Islet precursor cell (in vitro differentiated cells): ENCODE data around the gene LCAT.
A peak's percentile ranks its signal among the peaks of the same experiment; 100 is the strongest.

ENCODE experiments used
- DNase-seq: peaks from one replicate; pipeline ENCODE4 v3.0.0-alpha.2; 2018

LCAT gene

DNA sequence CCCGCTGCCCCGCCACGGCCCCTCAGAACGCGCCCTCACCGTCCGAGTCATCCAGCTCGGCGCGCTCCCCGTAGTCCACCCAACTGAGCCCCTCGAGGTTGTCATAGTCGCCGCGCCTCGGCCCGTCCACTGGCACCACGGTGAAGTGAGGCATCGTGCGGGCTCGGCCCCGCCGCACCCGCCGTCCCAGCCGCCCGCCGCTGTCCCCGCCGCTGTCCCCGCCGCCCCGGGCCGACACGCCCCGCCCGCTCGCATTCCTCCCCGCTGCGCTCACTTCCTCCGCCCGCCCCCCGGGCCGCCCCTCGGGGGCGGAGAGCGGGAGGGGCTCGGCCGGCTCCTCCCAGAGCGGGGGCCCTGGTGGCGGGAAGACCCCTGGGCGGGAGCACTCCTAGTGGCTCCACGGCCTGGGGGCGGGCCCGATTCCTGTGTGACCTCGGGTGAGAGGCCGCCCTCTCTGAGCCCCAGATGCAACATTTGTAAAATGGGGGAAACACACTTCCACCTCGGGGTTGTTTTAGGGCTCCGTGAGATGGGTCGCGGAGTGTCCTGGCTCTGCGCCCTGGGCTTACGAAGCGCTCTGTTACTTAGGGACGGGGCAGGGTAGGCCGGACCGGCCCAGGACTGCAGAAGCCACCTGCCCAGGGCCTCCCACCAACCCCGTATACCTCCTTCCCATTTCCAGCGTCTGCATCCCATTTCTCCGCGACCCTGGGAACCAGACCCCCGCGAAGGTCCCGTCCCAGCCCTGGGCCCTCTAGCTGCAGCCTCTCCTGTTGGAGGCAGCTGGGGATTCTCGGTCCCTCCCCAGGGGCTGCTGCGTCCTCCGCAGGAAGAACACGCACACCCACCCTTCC lies 24.7 kb upstream of the LCAT start, which contains the start of gene SLC12A4:
TSS of gene SLC12A4 (minus strand) at position 238 of the 854 bp plus-strand sequence. CDS start at position 154, 84 bp downstream.
- DNase-seq, result peak; percentile 94

DNA sequence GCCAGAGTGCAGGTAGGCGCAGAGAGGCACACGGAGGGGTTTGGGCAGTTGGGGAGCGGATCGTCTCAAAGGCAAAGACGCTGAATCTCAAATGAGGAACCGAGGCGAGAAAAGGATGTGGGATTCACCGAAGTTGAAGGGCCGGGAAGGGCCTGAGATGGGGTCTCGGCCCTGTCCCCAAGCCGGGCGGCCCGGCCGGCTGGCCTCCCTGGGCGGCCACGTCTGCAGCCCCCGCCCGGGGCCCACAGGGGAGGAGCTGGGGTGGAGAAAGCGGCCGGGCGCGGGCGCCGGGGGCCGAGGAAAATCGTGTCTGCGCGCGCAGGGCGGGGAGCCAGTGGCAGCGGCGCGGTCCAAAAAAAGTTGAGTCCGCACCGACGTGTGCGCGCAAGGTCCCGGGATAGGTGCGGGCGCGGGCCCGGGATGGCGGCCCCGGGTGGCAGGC lies 24.1 kb upstream of the LCAT start:
- DNase-seq, result no peak

DNA sequence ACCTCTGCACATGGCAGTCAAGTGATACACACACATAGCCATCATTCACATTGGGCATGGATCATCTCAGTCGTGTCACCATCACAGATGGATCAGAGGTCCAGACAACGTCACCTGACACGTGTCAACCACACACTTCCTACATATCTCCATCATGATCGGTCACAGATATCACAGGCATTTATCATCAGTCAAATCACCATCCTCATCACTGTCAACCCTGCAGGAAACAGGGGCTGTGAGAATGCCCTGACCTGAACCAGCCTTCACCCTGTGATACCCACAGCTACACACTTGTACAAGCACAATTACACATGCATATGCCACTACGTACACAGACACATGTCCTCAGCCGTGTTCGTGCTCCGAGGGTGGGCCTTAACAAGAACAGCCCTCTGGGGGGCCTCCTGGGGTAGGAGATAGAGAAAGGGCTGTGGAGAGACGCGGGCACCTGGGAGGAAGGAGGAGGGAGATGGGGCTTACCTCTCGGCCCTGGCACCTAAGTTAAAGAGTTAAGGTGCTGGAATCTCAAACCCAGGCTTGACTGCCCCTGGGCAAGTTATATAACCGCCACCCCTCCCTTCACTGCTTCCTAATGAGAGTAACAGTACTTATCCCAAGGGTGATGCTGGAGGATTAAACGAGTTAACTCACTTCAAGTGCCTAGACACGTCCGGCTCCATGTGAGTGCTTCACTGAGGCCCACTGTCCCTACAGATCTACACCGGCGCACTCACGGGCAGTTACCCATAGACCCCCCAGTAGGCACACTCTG lies 23.4 kb upstream of the LCAT start:
- no peak for DNase-seq

DNA sequence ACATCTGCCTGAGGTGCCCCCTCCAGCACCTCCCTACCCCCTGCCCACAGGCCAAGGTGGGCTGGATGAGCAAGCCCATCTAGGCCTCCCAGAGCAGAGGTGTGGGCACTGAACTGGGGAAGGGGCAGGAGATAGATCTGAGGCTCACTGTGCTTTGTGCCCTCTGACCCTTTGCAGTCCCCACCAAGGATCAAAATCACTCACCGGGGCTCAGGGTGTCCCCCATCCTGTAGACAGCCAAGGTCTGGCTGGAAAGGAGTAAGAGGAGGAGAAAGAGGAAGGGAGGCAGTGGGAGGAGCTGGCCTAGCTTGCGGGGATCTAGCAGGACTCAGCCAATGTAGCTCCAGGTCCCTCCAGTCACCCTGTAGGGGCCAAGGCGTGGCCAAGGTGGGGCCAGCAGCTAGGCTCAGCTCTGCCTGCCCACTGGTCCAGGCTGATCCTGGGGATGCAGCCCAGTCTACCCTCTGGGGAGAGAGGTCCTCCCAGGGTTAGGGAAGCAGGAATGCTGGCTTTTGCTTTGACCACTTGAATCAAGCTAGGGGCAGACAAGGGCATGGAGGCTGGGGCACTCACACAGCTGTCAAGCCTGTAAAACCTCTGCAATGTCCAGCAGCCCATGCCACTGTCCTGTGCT lies 22.7 kb upstream of the LCAT start:
- peak; percentile 90 for DNase-seq

- DNase-seq, result peak; percentile 88
Measured at GRCh38 chr16:67965668-67966548, 22.0 kb upstream of the LCAT start.

DNA sequence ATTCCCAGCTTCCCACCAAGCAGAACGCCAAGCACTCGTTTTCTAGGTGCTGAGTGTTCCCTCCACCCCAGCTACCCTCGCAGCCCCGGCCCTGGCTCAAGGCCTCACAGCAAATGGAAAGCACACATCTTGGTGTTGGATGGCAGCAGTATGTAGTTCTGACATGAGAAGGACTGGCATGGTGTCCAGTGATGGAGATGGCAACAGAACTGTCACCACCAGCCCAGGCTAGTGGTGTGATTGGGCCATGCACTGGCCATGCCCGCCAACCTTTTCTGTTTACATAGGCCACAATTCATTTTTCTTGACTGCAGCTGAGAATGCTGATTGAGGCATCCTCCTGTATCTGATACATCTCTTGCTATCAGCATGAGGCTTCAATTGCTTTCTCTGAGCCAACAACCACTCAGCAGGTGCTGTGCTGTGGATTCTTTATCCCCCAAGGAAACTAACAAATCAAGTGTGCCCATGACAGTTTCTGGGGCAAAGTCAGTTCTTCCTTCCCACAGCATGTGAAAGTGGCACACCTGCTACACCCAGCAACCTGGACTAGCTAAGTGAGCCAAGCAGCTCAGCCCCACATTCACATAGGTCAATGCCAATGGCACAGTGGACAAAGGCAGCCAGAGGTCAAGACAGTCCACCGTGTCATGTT lies 20.7 kb upstream of the LCAT start:
- DNase-seq, result no peak

- DNase-seq, result peak; percentile 47
Measured at GRCh38 chr16:67963662-67964321, 19.9 kb upstream of the LCAT start.

GRCh38 chr16:67963292-67963661 lies 19.4 kb upstream of the LCAT start:
- DNase-seq, result no peak

DNA sequence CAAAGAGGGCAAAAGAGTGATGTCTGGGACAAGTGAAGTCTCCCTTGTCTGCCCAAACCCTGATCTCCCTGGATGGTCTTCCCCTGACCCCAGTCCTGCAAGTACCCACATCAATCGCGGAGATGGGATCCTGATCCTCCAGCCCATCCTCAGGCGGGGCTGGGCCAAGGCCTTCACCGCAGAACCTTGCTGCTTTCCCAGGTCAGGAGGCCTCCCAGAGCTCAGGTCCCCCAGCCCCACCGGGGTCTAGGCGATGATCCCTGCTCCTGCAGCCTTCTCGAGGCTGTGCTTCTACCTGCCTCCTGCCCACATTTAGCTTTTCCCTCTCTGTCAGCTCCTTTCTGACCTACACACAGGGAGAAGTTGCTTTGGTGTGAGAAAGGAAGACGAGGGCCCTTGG lies 18.2 kb upstream of the LCAT start:
- no peak for DNase-seq

DNA sequence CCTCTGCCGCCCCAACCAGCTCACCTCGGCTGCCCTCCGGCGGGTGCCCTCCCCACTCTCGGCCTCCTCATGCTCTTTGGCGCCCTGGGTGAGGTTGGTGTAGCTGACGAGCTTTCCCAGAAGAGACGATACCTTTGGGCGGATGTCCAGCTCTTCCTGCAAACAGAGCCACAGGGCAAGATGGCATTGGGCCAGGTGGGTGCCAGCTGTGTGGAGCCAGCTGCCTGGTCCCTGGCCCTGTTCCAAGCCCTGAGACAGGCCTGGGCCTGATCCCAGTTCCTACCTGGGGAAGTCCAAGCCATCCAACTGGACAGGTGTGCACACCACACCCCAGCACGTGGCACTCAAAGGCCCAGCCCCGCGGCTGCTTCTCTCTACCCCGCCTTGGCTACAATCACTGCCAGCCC lies 17.6 kb upstream of the LCAT start:
- no peak for DNase-seq

- DNase-seq, result no peak
Measured at GRCh38 chr16:67959536-67960329, 15.8 kb upstream of the LCAT start.

DNA sequence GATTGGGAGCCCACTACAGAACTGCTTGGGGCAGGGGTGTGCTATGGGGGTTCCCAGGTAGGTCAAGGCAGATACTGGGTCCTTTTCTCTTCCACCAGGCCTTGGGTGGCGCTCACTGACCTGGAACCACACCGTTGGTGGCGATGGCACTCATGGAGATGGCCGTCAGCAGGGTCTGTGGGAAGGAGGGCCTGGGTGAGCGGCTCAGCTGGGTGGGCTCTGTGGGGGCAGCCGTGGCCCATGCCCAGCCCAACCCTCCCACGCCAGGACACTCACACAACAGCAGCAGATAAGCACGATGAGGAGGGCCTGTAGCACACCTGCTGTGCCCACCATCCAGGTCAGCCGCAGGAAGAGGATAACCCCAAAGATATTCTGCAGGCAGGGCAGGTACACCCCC lies 13.7 kb upstream of the LCAT start:
- no peak for DNase-seq

DNA sequence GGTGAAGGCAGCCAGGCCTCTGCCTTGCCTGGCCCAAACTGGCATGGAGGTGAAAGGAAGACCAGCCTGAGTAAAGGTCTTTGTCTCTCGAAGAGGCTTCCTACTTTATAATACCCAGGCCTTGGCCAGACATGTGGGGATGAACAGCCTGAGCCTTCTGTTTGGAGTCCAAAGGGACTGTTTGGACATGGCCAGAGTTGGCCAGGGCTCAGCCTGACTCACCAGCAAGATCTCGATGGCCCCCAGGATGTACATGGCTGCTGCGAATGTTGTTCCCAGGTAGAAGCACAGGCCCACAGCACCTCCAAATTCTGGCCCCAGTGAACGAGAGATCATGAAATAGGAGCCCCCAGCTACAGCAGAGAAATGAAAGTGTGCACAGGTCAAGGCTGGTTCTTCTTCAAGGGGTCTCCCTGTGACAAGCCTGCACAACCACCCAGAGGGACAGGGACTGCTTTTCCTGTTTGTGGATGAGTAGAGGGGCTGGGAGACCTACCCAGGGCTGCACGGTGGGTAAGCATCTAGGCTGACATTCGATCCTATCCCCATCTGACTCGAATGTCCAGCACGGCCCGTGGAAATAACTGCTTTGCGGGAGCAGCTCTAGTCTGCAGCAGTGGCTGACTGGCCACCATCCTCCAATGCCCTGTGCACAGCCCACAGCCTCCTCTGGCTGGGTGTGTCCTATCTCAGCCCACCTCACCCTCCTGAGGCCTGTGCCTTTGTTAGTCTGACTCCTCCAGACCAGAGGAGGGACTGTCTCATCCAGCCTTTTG lies 10.7 kb upstream of the LCAT start:
- no peak for DNase-seq

- no peak for DNase-seq
Measured at GRCh38 chr16:67953641-67954375, 9.9 kb upstream of the LCAT start.

- DNase-seq, result no peak
Measured at GRCh38 chr16:67951485-67951884, 7.6 kb upstream of the LCAT start.

GRCh38 chr16:67950335-67950843 lies 6.5 kb upstream of the LCAT start:
- no peak for DNase-seq

- DNase-seq, result no peak
Measured at GRCh38 chr16:67949645-67950044, 5.7 kb upstream of the LCAT start.

GRCh38 chr16:67948015-67948414 lies 4.1 kb upstream of the LCAT start:
- no peak for DNase-seq
